IMR-90 (cell line): ENCODE results near the gene NOXA1. TPM values are rescaled to one million over a fixed set of nuclear protein-coding genes. Genes with fewer than 3 reads are reported as not detected.
A peak's percentile ranks its signal among the peaks of the same experiment; 100 is the strongest.

Experiments used
- ATAC-seq: fragments of 200-7000 bp; cut with Tn5 transposase; 2 replicates; pipeline ENCODE4 v1.9.1; 2020; ENCODE audit warnings: low read depth, mild to moderate bottlenecking, moderate library complexity
- BruUV-seq: library from RNA; stranded (reverse); fragments of 400-500 nt; replicated peaks from 2 replicates; lab custom pipeline; 2021; lab: Mats Ljungman, UMichigan
- CTCF ChIA-PET: fragments of 300-600 bp; formaldehyde crosslinking; extraction: SDS; loops from one replicate; lab custom pipeline; 2021; ENCODE audit warnings: antibody characterized with exemption; lab: Yijun Ruan, JAX
- POLR2A ChIA-PET: fragments of 300-600 bp; sonication (Branson Sonifier 250); formaldehyde crosslinking; loops from one replicate; lab custom pipeline; 2022; ENCODE audit warnings: antibody characterized with exemption; ENCODE audit not compliant: unreplicated experiment; lab: Charles Lee
- DNase-seq: peaks from one replicate; pipeline ENCODE4 v3.0.0; 2013
- H2AFZ ChIP-seq: replicated peaks from 2 replicates; pipeline ENCODE3; 2013; ENCODE audit warnings: low read length, mild to moderate bottlenecking; ENCODE audit not compliant: poor library complexity
- H2AK5ac ChIP-seq: 2 replicates; pipeline ENCODE4 v1.6.1; 2013; ENCODE audit warnings: low read depth, low read length, inconsistent platforms
- H2AK9ac ChIP-seq: replicated peaks from 2 replicates; pipeline ENCODE3; 2013; ENCODE audit warnings: mild to moderate bottlenecking, low read depth, low read length, moderate library complexity; ENCODE audit not compliant: poor library complexity
- H2BK120ac ChIP-seq: 2 replicates; pipeline ENCODE4 v1.6.1; 2013; ENCODE audit warnings: low read depth, low read length, inconsistent platforms
- H2BK15ac ChIP-seq: 3 replicates; pipeline ENCODE4 v1.6.1; 2013; ENCODE audit warnings: low read depth, low read length, inconsistent platforms
- H2BK20ac ChIP-seq: 2 replicates; pipeline ENCODE4 v1.6.1; 2013; ENCODE audit warnings: low read depth, mild to moderate bottlenecking, inconsistent platforms, low read length, moderate library complexity
- H2BK5ac ChIP-seq: 2 replicates; pipeline ENCODE4 v1.6.1; 2013; ENCODE audit warnings: mild to moderate bottlenecking, low read depth, low read length, inconsistent platforms; ENCODE audit not compliant: poor library complexity, severe bottlenecking
- H3K14ac ChIP-seq: replicated peaks from 2 replicates; pipeline ENCODE4 v1.6.1; 2013; ENCODE audit warnings: low read depth, low read length, inconsistent platforms
- H3K18ac ChIP-seq: 2 replicates; pipeline ENCODE4 v1.6.1; 2013; ENCODE audit warnings: low read depth, low read length, control low read depth
- H3K23ac ChIP-seq: 2 replicates; pipeline ENCODE4 v1.6.1; 2013; ENCODE audit warnings: low read depth, low read length, inconsistent platforms
- H3K27ac ChIP-seq: 2 replicates; pipeline ENCODE4 v1.5.1; 2013; ENCODE audit warnings: mild to moderate bottlenecking, control low read depth, low read length; ENCODE audit not compliant: insufficient read depth
- H3K27me3 ChIP-seq: 2 replicates; pipeline ENCODE4 v1.6.1; 2013; ENCODE audit warnings: low read length; ENCODE audit not compliant: control insufficient read depth, insufficient read depth
- H3K36me3 ChIP-seq: 2 replicates; pipeline ENCODE4 v1.6.1; 2013; ENCODE audit warnings: low read length, mixed read lengths; ENCODE audit not compliant: control insufficient read depth, insufficient read depth
- H3K4ac ChIP-seq: 2 replicates; pipeline ENCODE4 v1.6.1; 2013; ENCODE audit warnings: low read depth, low read length, inconsistent platforms
- H3K4me1 ChIP-seq: 2 replicates; pipeline ENCODE4 v1.6.1; 2013; ENCODE audit warnings: low read length, mixed read lengths; ENCODE audit not compliant: control insufficient read depth, insufficient read depth
- H3K4me2 ChIP-seq: 2 replicates; pipeline ENCODE4 v1.6.1; 2013; ENCODE audit warnings: low read depth, mild to moderate bottlenecking, control low read depth, low read length, moderate library complexity
- H3K4me3 ChIP-seq: 2 replicates; pipeline ENCODE4 v1.5.1; 2013; ENCODE audit warnings: low read depth, mild to moderate bottlenecking, control low read depth, low read length, moderate library complexity; ENCODE audit not compliant: insufficient read depth
- H3K56ac ChIP-seq: 2 replicates; pipeline ENCODE4 v1.6.1; 2013; ENCODE audit warnings: low read length, inconsistent platforms; ENCODE audit not compliant: insufficient read depth; ENCODE audit errors: extremely low read depth
- H3K79me1 ChIP-seq, 2 experiments: 2 replicates each; pipeline ENCODE4 v1.6.1; 2013; ENCODE audit warnings: low read length in 2 of 2, inconsistent platforms in 1 of 2, low read depth in 1 of 2
- H3K9ac ChIP-seq: 2 replicates; pipeline ENCODE4 v1.6.1; 2013; ENCODE audit warnings: low read depth, low read length, control low read depth
- H3K9me1 ChIP-seq: 2 replicates; pipeline ENCODE4 v1.6.1; 2013; ENCODE audit warnings: low read length, inconsistent platforms; ENCODE audit not compliant: insufficient read depth
- H3K9me3 ChIP-seq: 2 replicates; pipeline ENCODE4 v1.6.1; 2013; ENCODE audit warnings: low read length; ENCODE audit not compliant: control insufficient read depth, insufficient read depth
- H4K20me1 ChIP-seq: 2 replicates; pipeline ENCODE4 v1.6.1; 2013; ENCODE audit warnings: low read length, inconsistent platforms; ENCODE audit not compliant: insufficient read depth
- H4K5ac ChIP-seq: 2 replicates; pipeline ENCODE4 v1.6.1; 2013; ENCODE audit warnings: mild to moderate bottlenecking, low read depth, low read length, control low read depth
- H4K8ac ChIP-seq, 2 experiments: 2 replicates each; pipeline ENCODE4 v1.6.1; 2013; ENCODE audit warnings: low read depth in 2 of 2, low read length in 2 of 2, control low read depth in 1 of 2, inconsistent platforms in 1 of 2
- H4K91ac ChIP-seq: 2 replicates; pipeline ENCODE4 v1.6.1; 2013; ENCODE audit warnings: low read depth, low read length, inconsistent platforms; ENCODE audit not compliant: insufficient read depth
- BHLHE40 ChIP-seq: fragments of 150-350 bp; IDR thresholded peaks from 2 replicates; pipeline ENCODE4 v1.6.1; 2016; ENCODE audit warnings: mild to moderate bottlenecking, low read depth, low read length
- CEBPB ChIP-seq: IDR thresholded peaks from 2 replicates; pipeline ENCODE4 v1.6.1; 2012; ENCODE audit warnings: low read depth, low read length, improper control_type of control experiment
- CHD1 ChIP-seq: IDR thresholded peaks from 2 replicates; pipeline ENCODE4 v1.6.1; 2012; ENCODE audit warnings: low read depth, low read length, improper control_type of control experiment
- FOS ChIP-seq: fragments of 150-350 bp; IDR thresholded peaks from 2 replicates; pipeline ENCODE4 v1.6.1; 2016; ENCODE audit warnings: low read depth, low read length
- MAFK ChIP-seq: IDR thresholded peaks from 2 replicates; pipeline ENCODE4 v1.6.1; 2012; ENCODE audit warnings: low read depth, low read length, improper control_type of control experiment
- MAZ ChIP-seq: IDR thresholded peaks from 2 replicates; pipeline ENCODE4 v1.6.1; 2012; ENCODE audit warnings: low read depth, mild to moderate bottlenecking, low read length, improper control_type of control experiment, moderate library complexity, borderline replicate concordance
- NFE2L2 ChIP-seq: fragments of 150-350 bp; IDR thresholded peaks from 2 replicates; pipeline ENCODE4 v1.6.1; 2016; ENCODE audit warnings: low read depth, mild to moderate bottlenecking, low read length
- RAD21 ChIP-seq: IDR thresholded peaks from 2 replicates; pipeline ENCODE4 v1.6.1; 2012; ENCODE audit warnings: low read length, improper control_type of control experiment
- RCOR1 ChIP-seq: IDR thresholded peaks from 2 replicates; pipeline ENCODE4 v1.6.1; 2012; ENCODE audit warnings: mild to moderate bottlenecking, low read length, improper control_type of control experiment; ENCODE audit not compliant: insufficient replicate concordance
- RFX5 ChIP-seq: IDR thresholded peaks from 2 replicates; pipeline ENCODE4 v1.8.0; 2012; ENCODE audit warnings: low read depth, mild to moderate bottlenecking, low read length, moderate library complexity
- WGBS, 2 experiments: methylation state at CpG; one replicate each; pipeline versions ENCODE4 v1.1.5 to v1.1.7; 2013; ENCODE audit warnings: missing lambda C conversion rate in 2 of 2; ENCODE audit not compliant: insufficient read length in 1 of 2; ENCODE audit errors: extremely low coverage in 2 of 2; 5-methylcytosine and 5-hydroxymethylcytosine counted together
- dilution Hi-C: fragments of 300-500 bp; cut with HindIII; formaldehyde crosslinking; loops from one replicate; pipeline ENCODE4 v1.14.3; 2018; ENCODE audit warnings: low sequenced_read_pairs; ENCODE audit not compliant: unreplicated experiment
- in situ Hi-C: fragments of 300-500 bp; cut with MboI; formaldehyde crosslinking; loops from 3 replicates; pipeline ENCODE4 v1.14.3; 2019; ENCODE audit warnings: low sequenced_read_pairs, inconsistent platforms, mixed read lengths
- intact Hi-C: fragments of 100-400 bp; cut with micrococcal nuclease; formaldehyde crosslinking; loops from 2 replicates; pipeline ENCODE4 v1.10.0; 2022
- polyA plus RNA-seq, 3 experiments: library from polyadenylated mRNA; depleted of rRNA; stranded (reverse); fragments of >200 nt; gene quantifications; 2 replicates each; pipeline ENCODE4 v1.2.3, GENCODE V29; 2012; ENCODE audit warnings: low replicate concordance in 1 of 3
- total RNA-seq: library from RNA; depleted of rRNA; stranded (reverse); fragments of >200 nt; gene quantifications from 2 replicates; pipeline ENCODE4 v1.2.3, GENCODE V29; 2012
- TF ChIP-seq, protein P1 (sequence below): fragments of 150-350 bp; IDR thresholded peaks from 2 replicates; pipeline ENCODE4 v1.6.1; 2017; ENCODE audit warnings: mild to moderate bottlenecking, antibody characterized with exemption, low read length, low read depth
- TF ChIP-seq, protein P2 (sequence below): fragments of 150-350 bp; IDR thresholded peaks from 2 replicates; pipeline ENCODE4 v1.6.1; 2016; ENCODE audit warnings: low read depth, mild to moderate bottlenecking, low read length, moderate library complexity, borderline replicate concordance
- TF ChIP-seq, protein P3 (sequence below): conservative IDR thresholded peaks from 2 replicates; pipeline ENCODE4 v1.5.1; 2012; ENCODE audit warnings: mild to moderate bottlenecking, low read depth, low read length, improper control_type of control experiment

NOXA1 gene
- total and polyA plus RNA-seq, 2 of the 4 experiments (the other 2 are of a cell fraction), result 0.17 TPM; not detected in 1

DNA sequence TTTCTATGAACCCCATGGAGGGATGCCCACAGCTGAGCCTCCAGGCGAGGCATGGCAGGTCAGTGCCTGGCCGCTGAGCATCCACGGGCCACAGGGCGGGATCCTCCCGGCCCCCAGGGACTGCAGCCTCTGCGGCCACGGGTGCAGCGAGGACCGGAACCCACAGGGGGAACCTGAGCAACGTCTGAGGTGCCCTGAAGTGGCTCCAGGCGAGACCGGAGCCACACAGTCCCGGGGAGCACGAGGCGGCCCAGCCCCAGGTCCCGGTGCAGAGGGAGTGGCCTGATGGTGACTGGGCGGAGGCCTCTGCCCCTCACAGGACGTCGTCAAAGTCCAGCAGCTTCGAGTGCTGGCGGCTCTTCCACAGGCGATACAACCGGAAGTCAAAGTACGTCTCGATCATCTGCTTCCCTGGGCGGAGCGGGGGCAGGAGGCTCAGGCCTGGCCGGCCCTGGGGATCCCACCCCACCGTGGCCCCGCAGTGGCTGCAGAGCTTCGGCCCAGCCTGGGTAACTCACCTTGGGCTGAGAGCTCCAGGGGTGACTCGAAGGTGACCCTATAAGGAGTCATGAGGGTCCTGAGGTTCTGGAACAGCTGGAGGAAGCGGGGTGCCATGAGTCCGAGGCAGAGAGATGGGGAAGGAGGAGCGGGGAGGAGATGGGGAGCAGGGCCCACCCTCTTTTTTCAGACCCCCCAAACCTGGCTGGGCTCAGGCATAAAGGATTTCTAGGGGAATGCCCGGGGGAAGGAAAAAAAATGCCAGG lies 26.1 kb downstream of the NOXA1 start:
- H4K20me1 ChIP-seq, result peaks cover 6% of the 10 kb centered on the region; the same call in 1 of the 2 replicates
- no peak overlapping the region for H3K18ac ChIP-seq
- H2AK9ac ChIP-seq, result no peak overlapping the region
- TSS peak; percentile 74 for BruUV-seq
- no peak overlapping the region for H4K91ac ChIP-seq
- no peaks in the 10 kb centered on the region for H3K27me3 ChIP-seq
- no peak overlapping the region for H2AK5ac ChIP-seq
- no peak overlapping the region for H3K4me3 ChIP-seq
- no peak overlapping the region for H2BK15ac ChIP-seq
- in situ Hi-C loops, result no loop called here
- TF ChIP-seq, protein P1, sequence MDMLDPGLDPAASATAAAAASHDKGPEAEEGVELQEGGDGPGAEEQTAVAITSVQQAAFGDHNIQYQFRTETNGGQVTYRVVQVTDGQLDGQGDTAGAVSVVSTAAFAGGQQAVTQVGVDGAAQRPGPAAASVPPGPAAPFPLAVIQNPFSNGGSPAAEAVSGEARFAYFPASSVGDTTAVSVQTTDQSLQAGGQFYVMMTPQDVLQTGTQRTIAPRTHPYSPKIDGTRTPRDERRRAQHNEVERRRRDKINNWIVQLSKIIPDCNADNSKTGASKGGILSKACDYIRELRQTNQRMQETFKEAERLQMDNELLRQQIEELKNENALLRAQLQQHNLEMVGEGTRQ, result no peak
- TF ChIP-seq, protein P2, sequence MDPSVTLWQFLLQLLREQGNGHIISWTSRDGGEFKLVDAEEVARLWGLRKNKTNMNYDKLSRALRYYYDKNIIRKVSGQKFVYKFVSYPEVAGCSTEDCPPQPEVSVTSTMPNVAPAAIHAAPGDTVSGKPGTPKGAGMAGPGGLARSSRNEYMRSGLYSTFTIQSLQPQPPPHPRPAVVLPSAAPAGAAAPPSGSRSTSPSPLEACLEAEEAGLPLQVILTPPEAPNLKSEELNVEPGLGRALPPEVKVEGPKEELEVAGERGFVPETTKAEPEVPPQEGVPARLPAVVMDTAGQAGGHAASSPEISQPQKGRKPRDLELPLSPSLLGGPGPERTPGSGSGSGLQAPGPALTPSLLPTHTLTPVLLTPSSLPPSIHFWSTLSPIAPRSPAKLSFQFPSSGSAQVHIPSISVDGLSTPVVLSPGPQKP, result no peak
- TF ChIP-seq CEBPB, result no peak
- TF ChIP-seq FOS, result no peak
- no peak for TF ChIP-seq CHD1
- TF ChIP-seq BHLHE40, result no peak
- TF ChIP-seq, protein P3, sequence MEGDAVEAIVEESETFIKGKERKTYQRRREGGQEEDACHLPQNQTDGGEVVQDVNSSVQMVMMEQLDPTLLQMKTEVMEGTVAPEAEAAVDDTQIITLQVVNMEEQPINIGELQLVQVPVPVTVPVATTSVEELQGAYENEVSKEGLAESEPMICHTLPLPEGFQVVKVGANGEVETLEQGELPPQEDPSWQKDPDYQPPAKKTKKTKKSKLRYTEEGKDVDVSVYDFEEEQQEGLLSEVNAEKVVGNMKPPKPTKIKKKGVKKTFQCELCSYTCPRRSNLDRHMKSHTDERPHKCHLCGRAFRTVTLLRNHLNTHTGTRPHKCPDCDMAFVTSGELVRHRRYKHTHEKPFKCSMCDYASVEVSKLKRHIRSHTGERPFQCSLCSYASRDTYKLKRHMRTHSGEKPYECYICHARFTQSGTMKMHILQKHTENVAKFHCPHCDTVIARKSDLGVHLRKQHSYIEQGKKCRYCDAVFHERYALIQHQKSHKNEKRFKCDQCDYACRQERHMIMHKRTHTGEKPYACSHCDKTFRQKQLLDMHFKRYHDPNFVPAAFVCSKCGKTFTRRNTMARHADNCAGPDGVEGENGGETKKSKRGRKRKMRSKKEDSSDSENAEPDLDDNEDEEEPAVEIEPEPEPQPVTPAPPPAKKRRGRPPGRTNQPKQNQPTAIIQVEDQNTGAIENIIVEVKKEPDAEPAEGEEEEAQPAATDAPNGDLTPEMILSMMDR, result no peak
- TF ChIP-seq RCOR1, result no peak
- no peak for TF ChIP-seq MAFK
- no peak for TF ChIP-seq RFX5
- no peak for TF ChIP-seq NFE2L2
- no peak for TF ChIP-seq MAZ
- no peak for TF ChIP-seq RAD21
- no peak overlapping the region for H2BK5ac ChIP-seq
- no peak overlapping the region for H3K4me2 ChIP-seq
- H3K4ac ChIP-seq, result no peak overlapping the region
- ChIA-PET CTCF (no interaction called here), POLR2A (no interaction called here)
- H3K14ac ChIP-seq, result no peak overlapping the region
- no peaks in the 10 kb centered on the region for H3K9me3 ChIP-seq
- H3K4me1 ChIP-seq, result peaks cover 4% of the 10 kb centered on the region
- H3K23ac ChIP-seq, result no peak overlapping the region
- ATAC-seq (no peak), DNase-seq (no peak)
- H3K27ac ChIP-seq, result no peak overlapping the region
- no peak overlapping the region for H2AFZ ChIP-seq
- no peak overlapping the region for H3K56ac ChIP-seq
- no peak overlapping the region for H2BK20ac ChIP-seq
- 90% methylated on average over 15 of the region's 36 CpGs; no CpG with 5 or more reads in 1 of the 2 experiments for WGBS, 2 experiments
- intact Hi-C loops, result no loop called here
- dilution Hi-C loops, result no loop called here
- H3K79me1 ChIP-seq, result peaks cover under 1 to 3% of the 10 kb centered on the region in 2 experiments; a peak in 2 of 4 replicates
- no peak overlapping the region for H3K9ac ChIP-seq
- H2BK120ac ChIP-seq, result no peak overlapping the region
- peaks cover 27% of the 10 kb centered on the region for H3K36me3 ChIP-seq
- H4K8ac ChIP-seq, result no peak overlapping the region
- no peaks in the 10 kb centered on the region for H3K9me1 ChIP-seq
- no peak overlapping the region for H4K5ac ChIP-seq
